Activated B cell treated with CpG ODN at 0.5 μM for 24 hours (primary cell): ENCODE results near the gene DPM3. TPM values are rescaled to one million over a fixed set of nuclear protein-coding genes. Genes with fewer than 3 reads are reported as not detected.
A peak's percentile ranks its signal among the peaks of the same experiment; 100 is the strongest.

Experiments used
- ATAC-seq: fragments of 200-7000 bp; cut with Tn5 transposase; one replicate; pipeline ENCODE4 v1.10.0; 2021; ENCODE audit warnings: low read depth, mild to moderate bottlenecking, moderate library complexity
- CTCF ChIA-PET: fragments of 350-600 bp; sonication (Branson Sonifier 250); formaldehyde crosslinking; loops from one replicate; lab custom pipeline; 2021; ENCODE audit warnings: antibody characterized with exemption; lab: Charles Lee
- POLR2A ChIA-PET: fragments of 350-600 bp; sonication (Branson Sonifier 250); formaldehyde crosslinking; loops from one replicate; lab custom pipeline; 2021; ENCODE audit warnings: antibody characterized with exemption; lab: Charles Lee
- DNase-seq: peaks from one replicate; pipeline ENCODE4 v3.0.0; 2022
- H3K27ac Mint-ChIP-seq: one replicate; pipeline ENCODE4 v1.8.0; 2020; ENCODE audit warnings: mixed read lengths
- H3K27me3 Mint-ChIP-seq: one replicate; pipeline ENCODE4 v1.8.0; 2021; ENCODE audit warnings: mixed read lengths
- H3K36me3 Mint-ChIP-seq: one replicate; pipeline ENCODE4 v1.8.0; 2021; ENCODE audit warnings: low read depth, mixed read lengths
- H3K4me1 Mint-ChIP-seq: one replicate; pipeline ENCODE4 v1.8.0; 2021; ENCODE audit warnings: mixed read lengths
- H3K4me3 Mint-ChIP-seq: one replicate; pipeline ENCODE4 v1.8.0; 2020; ENCODE audit warnings: mild to moderate bottlenecking, mixed read lengths
- H3K9me3 Mint-ChIP-seq: one replicate; pipeline ENCODE4 v1.8.0; 2020; ENCODE audit warnings: mixed read lengths
- intact Hi-C: fragments of 100-400 bp; cut with micrococcal nuclease; formaldehyde crosslinking; loops from one replicate; pipeline ENCODE4 v1.15.1; 2024
- total RNA-seq: library from RNA; stranded (reverse); gene quantifications from 2 replicates; pipeline ENCODE4 v1.2.3, GENCODE V29; 2022
- TF ChIP-seq, protein P1 (sequence below): fragments of 200-600 bp; IDR thresholded peaks from one replicate; pipeline ENCODE4 v1.8.0; 2022; ENCODE audit warnings: antibody characterized with exemption, mild to moderate bottlenecking

Gene DPM3
- total RNA-seq, 1 donor from 2014 or later: 33.2 TPM

DNA sequence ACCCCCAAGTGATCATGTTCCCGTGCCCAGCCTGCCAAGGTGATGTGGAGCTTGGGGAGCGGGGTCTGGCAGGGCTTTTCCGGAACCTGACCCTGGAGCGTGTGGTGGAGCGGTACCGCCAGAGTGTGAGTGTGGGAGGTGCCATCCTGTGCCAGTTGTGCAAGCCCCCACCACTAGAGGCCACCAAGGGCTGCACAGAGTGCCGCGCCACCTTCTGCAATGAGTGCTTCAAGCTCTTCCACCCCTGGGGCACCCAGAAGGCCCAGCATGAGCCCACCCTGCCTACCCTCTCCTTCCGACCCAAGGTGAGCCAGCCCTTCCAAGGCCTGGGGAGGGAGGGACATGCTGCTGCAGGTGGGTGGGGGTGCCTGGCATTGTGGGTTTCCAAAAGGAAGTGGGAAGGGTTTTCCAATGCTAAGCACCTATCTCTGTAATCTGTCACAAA is 35.6 kb upstream of the DPM3 start:
- peaks cover 10% of the 10 kb centered on the region for H3K36me3 Mint-ChIP-seq
- no peaks in the 10 kb centered on the region for H3K27me3 Mint-ChIP-seq
- CTCF ChIA-PET: interaction anchor here (0.8 to 4.5 kb wide), 7 partner anchors 9 to 80 kb away, joined by 3 to 49 read pairs (median 4); partner anchors contain the start of genes MTX1 and SLC50A1
- TF ChIP-seq, protein P1, sequence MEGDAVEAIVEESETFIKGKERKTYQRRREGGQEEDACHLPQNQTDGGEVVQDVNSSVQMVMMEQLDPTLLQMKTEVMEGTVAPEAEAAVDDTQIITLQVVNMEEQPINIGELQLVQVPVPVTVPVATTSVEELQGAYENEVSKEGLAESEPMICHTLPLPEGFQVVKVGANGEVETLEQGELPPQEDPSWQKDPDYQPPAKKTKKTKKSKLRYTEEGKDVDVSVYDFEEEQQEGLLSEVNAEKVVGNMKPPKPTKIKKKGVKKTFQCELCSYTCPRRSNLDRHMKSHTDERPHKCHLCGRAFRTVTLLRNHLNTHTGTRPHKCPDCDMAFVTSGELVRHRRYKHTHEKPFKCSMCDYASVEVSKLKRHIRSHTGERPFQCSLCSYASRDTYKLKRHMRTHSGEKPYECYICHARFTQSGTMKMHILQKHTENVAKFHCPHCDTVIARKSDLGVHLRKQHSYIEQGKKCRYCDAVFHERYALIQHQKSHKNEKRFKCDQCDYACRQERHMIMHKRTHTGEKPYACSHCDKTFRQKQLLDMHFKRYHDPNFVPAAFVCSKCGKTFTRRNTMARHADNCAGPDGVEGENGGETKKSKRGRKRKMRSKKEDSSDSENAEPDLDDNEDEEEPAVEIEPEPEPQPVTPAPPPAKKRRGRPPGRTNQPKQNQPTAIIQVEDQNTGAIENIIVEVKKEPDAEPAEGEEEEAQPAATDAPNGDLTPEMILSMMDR: no peak
- H3K4me1 Mint-ChIP-seq: peaks cover 32% of the 10 kb centered on the region
- H3K9me3 Mint-ChIP-seq: no peaks in the 10 kb centered on the region
- no peak overlapping the region for H3K4me3 Mint-ChIP-seq
- intact Hi-C loops: loop anchor here (1.0 to 10.0 kb wide), 6 partner anchors 17 to 621 kb away; partner anchors contain the start of genes CKS1B, MTX1, SHC1 and UBE2Q1
- POLR2A ChIA-PET: interaction anchor here (0.6 to 4.5 kb wide), 5 partner anchors 18 to 387 kb away, joined by 3 to 63 read pairs (median 4); partner anchors contain the start of genes ASH1L and SLC50A1
- no peak overlapping the region for H3K27ac Mint-ChIP-seq
- no peak for ATAC-seq
- DNase-seq: no peak

DNA sequence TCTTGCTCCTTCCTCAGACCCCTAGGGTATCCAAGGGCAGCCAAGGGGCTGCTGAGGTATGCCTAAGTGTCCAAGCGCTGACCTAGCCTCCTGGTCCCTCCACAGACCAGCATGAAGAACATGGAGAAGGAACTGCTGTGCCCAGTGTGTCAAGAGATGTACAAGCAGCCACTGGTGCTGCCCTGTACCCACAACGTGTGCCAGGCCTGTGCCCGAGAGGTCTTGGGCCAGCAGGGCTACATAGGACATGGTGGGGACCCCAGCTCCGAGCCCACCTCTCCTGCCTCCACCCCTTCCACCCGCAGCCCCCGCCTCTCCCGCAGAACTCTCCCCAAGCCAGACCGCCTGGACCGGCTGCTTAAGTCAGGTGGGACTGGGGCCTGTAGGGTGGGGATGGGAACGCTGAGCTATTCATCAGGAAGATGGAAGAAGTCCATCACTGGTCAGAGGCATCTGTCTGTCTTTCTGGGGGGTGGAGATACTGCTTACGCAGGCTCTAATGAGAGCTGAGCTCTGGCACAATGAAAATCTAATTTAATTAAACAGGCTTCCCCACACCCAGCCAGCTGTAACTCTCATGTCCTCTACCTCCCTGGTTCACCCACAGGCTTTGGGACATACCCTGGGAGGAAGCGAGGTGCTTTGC is 35.1 kb upstream of the DPM3 start:
- POLR2A ChIA-PET: interaction anchor here (0.6 to 4.5 kb wide), 7 partner anchors 9 to 388 kb away, joined by 3 to 63 read pairs (median 4); partner anchors contain the start of genes ASH1L and SLC50A1
- CTCF ChIA-PET: interaction anchor here (0.8 to 4.5 kb wide), 10 partner anchors 10 to 134 kb away, joined by 3 to 49 read pairs (median 4); partner anchors contain the start of genes MTX1 and SLC50A1
- TF ChIP-seq, protein P1: no peak
- intact Hi-C loops: loop anchor here (10.0 kb wide), 2 partner anchors 201 to 621 kb away; partner anchors contain the start of genes CKS1B, SHC1 and UBE2Q1
- Mint-ChIP-seq H3K4me1 (peaks cover 32% of the 10 kb centered on the region), H3K9me3 (no peaks in the 10 kb centered on the region), H3K27me3 (no peaks in the 10 kb centered on the region), H3K36me3 (peaks cover 11% of the 10 kb centered on the region), H3K4me3 (no peak overlapping the region), H3K27ac (no peak overlapping the region)
- DNase-seq (no peak), ATAC-seq (no peak)

DNA sequence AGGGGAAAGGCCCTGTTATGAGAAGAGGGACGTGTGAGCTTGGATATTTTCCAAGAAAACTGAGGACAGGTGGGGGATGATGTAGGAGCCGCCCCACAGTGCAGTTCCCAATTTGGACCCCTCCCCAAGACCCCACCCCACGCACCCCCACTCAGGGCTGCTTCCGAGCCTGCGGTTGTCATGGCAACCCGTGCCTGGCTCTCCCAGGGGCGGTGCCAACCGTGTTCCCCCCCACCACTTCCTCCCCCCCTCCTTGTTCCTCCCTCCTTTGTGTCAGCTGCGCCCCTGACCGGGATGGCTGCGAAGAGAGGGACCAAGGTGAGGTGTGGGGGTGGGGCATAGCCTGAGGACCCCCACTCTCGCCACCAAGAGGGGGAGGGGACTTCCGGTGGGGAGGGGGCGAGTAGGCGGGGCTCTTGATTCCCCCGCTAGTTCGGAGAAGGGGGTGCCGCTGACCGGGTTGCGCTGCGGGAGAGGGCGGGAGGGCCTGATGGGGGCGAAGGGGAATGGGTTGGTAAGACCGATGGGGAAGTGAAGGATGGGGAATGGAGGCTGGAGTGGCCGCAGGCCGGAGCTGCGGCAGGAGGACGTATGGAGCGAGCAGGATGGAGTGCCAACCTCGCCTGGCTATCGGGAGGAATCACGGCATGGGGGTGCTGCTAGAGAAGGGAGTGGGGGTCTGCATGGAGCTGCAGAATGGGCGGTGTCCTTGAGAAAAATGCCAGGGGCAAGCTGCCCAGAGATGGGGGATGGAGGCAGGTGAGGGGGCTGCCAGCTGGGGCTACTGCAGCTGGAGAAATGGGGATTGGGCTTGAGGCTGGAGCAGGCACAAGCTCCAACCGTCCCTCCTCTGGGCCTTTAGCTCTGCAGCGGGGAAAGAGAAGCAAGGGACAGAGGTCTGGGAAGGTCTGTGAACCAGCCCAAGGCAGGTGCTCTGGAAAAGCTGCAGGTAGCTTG is 34.3 kb upstream of the DPM3 start:
- TF ChIP-seq, protein P1: no peak
- Mint-ChIP-seq H3K27me3 (no peaks in the 10 kb centered on the region), H3K36me3 (peaks cover 18% of the 10 kb centered on the region), H3K4me1 (peaks cover 32% of the 10 kb centered on the region), H3K4me3 (peak overlapping the region; percentile 99), H3K27ac (peak overlapping the region; percentile 32), H3K9me3 (no peaks in the 10 kb centered on the region)
- CTCF ChIA-PET: interaction anchor here (1.0 to 4.5 kb wide), 10 partner anchors 19 to 133 kb away, joined by 3 to 49 read pairs (median 6); partner anchors contain the start of genes MTX1 and SLC50A1
- intact Hi-C loops: loop anchor here (10.0 kb wide), 2 partner anchors 200 to 620 kb away; partner anchors contain the start of genes CKS1B, SHC1 and UBE2Q1
- POLR2A ChIA-PET: interaction anchor here (0.7 to 4.5 kb wide), 7 partner anchors 10 to 389 kb away, joined by 3 to 63 read pairs (median 4); partner anchors contain the start of genes ASH1L and SLC50A1
- DNase-seq: no peak
- no peak for ATAC-seq

DNA sequence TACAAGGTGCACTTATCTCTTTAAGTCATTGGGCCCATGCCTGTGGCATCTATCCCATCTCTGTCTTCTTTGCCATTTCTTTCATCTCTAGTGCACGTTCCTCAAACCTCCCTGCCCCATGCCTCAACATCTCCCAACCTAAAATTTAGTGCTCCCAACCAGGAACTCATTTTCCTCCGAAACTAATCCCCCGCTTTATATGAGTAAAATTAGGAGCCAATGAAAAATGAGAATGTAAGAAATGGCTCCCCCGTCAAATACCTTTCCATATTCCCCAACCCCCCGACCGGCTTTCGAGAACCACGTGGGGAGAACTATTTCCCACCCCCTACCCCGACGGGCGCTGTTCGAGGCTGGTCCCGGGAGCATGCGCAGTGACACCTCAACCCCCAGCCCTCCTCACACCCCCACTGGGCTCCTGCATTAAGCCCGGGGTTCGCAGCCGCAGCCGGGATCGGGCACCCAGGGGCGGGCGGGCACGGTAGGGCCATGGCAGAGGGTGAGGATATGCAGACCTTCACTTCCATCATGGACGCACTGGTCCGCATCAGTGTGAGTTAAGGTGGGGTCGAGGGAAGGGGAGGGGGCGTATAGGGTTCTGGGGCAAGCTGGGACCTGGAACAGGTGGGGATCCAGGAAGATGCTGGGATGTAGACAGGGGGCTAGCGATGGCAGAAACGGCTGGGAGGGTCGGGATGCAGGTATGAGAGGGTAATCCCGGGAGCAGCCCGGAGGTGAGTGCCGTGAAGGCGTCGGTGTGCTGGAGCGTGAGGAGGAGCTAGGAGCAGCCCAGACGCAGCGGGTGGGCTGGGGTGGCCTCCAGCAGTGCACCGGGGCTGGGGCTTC is 33.4 kb upstream of the DPM3 start, which contains the start of gene TRIM46:
Gene TRIM46 (plus strand): TSS at position 372 of the 846 bp plus-strand sequence. CDS start 118 bp downstream, at position 490.
- ChIA-PET CTCF (interaction anchor here (0.7 to 4.5 kb wide), 23 partner anchors 11 to 531 kb away, joined by 3 to 49 read pairs (median 4); partner anchors contain the start of genes ADAM15, EFNA1 and SLC50A1), POLR2A (interaction anchor here (0.6 to 4.5 kb wide), 27 partner anchors 11 to 1443 kb away, joined by 3 to 63 read pairs (median 4); partner anchors contain the start of genes ADAM15, EFNA1, EFNA3 and MTX1)
- H3K4me3 Mint-ChIP-seq: peak within 1 kb of the TSS; percentile 99
- DNase-seq: no peak
- H3K27me3 Mint-ChIP-seq: no peaks in the 10 kb centered on the region
- H3K4me1 Mint-ChIP-seq: peaks cover 32% of the 10 kb centered on the region
- H3K27ac Mint-ChIP-seq: peak within 1 kb of the TSS; percentile 98
- ATAC-seq: peak; percentile 23
- TF ChIP-seq, protein P1: no peak
- H3K9me3 Mint-ChIP-seq: no peaks in the 10 kb centered on the region
- intact Hi-C loops: loop anchor here (1.0 to 10.0 kb wide), 6 partner anchors 33 to 619 kb away; partner anchors contain the start of genes ADAM15, CKS1B, DPM3 and SHC1
- peaks cover 26% of the 10 kb centered on the region for H3K36me3 Mint-ChIP-seq
